ENCODE results near the gene DAGLA.
A peak's percentile ranks its signal among the peaks of the same experiment; 100 is the strongest.
"Not testable (repeated sequence)": the region's sequence is repeated elsewhere in the genome, so short reads cannot be mapped to it uniquely, and the experiment has no call there.

The DAGLA gene

GRCh38 chr11:61666684-61667297, 13.4 kb upstream of the DAGLA start:
- DNase-seq, result peak; percentile 69

GRCh38 chr11:61667684-61668305, 12.4 kb upstream of the DAGLA start:
- DNase-seq, result no peak

GRCh38 chr11:61669417-61669816, 10.8 kb upstream of the DAGLA start:
- DNase-seq, result no peak

- no peak for DNase-seq
Observed at GRCh38 chr11:61670626-61671025, 9.6 kb upstream of the DAGLA start.

- DNase-seq, result peak; percentile 20
Observed at GRCh38 chr11:61671527-61671926, 8.7 kb upstream of the DAGLA start.

- DNase-seq, result not testable (repeated sequence)
Observed at GRCh38 chr11:61673946-61674467, 6.2 kb upstream of the DAGLA start.

- no peak for DNase-seq
Observed at GRCh38 chr11:61675826-61676225, 4.4 kb upstream of the DAGLA start.

- DNase-seq, result no peak
Observed at GRCh38 chr11:61679296-61679695, 895 bp upstream of the DAGLA start.

- peak; percentile 60 for DNase-seq
Observed at GRCh38 chr11:61680622-61681221, 531 bp downstream of the DAGLA start.

- peak; percentile 37 for DNase-seq
Observed at GRCh38 chr11:61682093-61682732, 2.0 kb downstream of the DAGLA start.

- no peak for DNase-seq
Observed at GRCh38 chr11:61682906-61683675, 2.9 kb downstream of the DAGLA start.

- peak; percentile 33 for DNase-seq
Observed at GRCh38 chr11:61683961-61684869, 4.0 kb downstream of the DAGLA start.

GRCh38 chr11:61684870-61685616, 4.9 kb downstream of the DAGLA start:
- no peak for DNase-seq

- DNase-seq, result no peak
Observed at GRCh38 chr11:61685617-61685967, 5.4 kb downstream of the DAGLA start.

- DNase-seq, result no peak
Observed at GRCh38 chr11:61686066-61686465, 5.9 kb downstream of the DAGLA start.

- peak; percentile 27 for DNase-seq
Observed at GRCh38 chr11:61686469-61686868, 6.3 kb downstream of the DAGLA start.

GRCh38 chr11:61687420-61687819, 7.2 kb downstream of the DAGLA start:
- no peak for DNase-seq

- DNase-seq, result no peak
Observed at GRCh38 chr11:61688365-61689163, 8.4 kb downstream of the DAGLA start.

GRCh38 chr11:61689164-61689496, 8.9 kb downstream of the DAGLA start:
- DNase-seq, result no peak

GRCh38 chr11:61690706-61691379, 10.7 kb downstream of the DAGLA start:
- DNase-seq, result peak; percentile 74
